H1 (cell line): ENCODE results near the gene SMG9. TPM values are rescaled to one million over a fixed set of nuclear protein-coding genes. Genes with fewer than 3 reads are reported as not detected.
A peak's percentile ranks its signal among the peaks of the same experiment; 100 is the strongest.

Source experiments
- CTCF ChIA-PET: fragments of 300-600 bp; sonication (Branson Sonifier 250); formaldehyde crosslinking; loops from one replicate; lab custom pipeline; 2021; ENCODE audit not compliant: partially characterized antibody; lab: Charles Lee
- POLR2A ChIA-PET: fragments of 300-600 bp; sonication (Branson Sonifier 250); formaldehyde crosslinking; loops from one replicate; lab custom pipeline; 2021; ENCODE audit warnings: inconsistent platforms; ENCODE audit not compliant: partially characterized antibody; lab: Charles Lee
- DNase-seq, 2 experiments: peaks; one replicate each; pipeline versions ENCODE4 v3.0.0 to v3.0.0-alpha.2; 2010 to 2022; ENCODE audit warnings: low spot score in 2 of 2, low read depth in 1 of 2, mixed read lengths in 1 of 2
- FAIRE-seq: peaks from 2 replicates; lab custom pipeline; 2011; peaks lifted over from hg19 to GRCh38; lab: Jason Lieb, UNC
- H2AFZ ChIP-seq: 2 replicates; pipeline ENCODE4 v1.8.1; 2012; ENCODE audit warnings: low read length, inconsistent platforms
- H2AK5ac ChIP-seq: 2 replicates; pipeline ENCODE4 v1.6.1; 2013; ENCODE audit warnings: low read depth, low read length
- H2BK120ac ChIP-seq: replicated peaks from 2 replicates; pipeline ENCODE3; 2013; ENCODE audit warnings: low read depth, low read length, inconsistent platforms
- H2BK12ac ChIP-seq: 2 replicates; pipeline ENCODE4 v1.6.1; 2013; ENCODE audit warnings: low read depth, low read length
- H2BK15ac ChIP-seq: 2 replicates; pipeline ENCODE4 v1.6.1; 2013; ENCODE audit warnings: low read length
- H2BK20ac ChIP-seq: 2 replicates; pipeline ENCODE4 v1.6.1; 2013; ENCODE audit warnings: low read length
- H2BK5ac ChIP-seq: 2 replicates; pipeline ENCODE4 v1.6.1; 2013; ENCODE audit warnings: low read depth, low read length
- H3K14ac ChIP-seq: 2 replicates; pipeline ENCODE4 v1.6.1; 2013; ENCODE audit warnings: inconsistent platforms; ENCODE audit not compliant: insufficient read length
- H3K18ac ChIP-seq: 2 replicates; pipeline ENCODE4 v1.6.1; 2013; ENCODE audit warnings: low read length; ENCODE audit errors: extremely low read depth
- H3K23ac ChIP-seq: 2 replicates; pipeline ENCODE4 v1.6.1; 2013; ENCODE audit warnings: inconsistent platforms; ENCODE audit not compliant: insufficient read length
- H3K23me2 ChIP-seq: 2 replicates; pipeline ENCODE4 v1.6.1; 2013; ENCODE audit warnings: low read depth, low read length
- H3K27ac ChIP-seq: 2 replicates; pipeline ENCODE4 v1.6.1; 2011; ENCODE audit warnings: low read depth, low read length, inconsistent platforms
- H3K27me3 ChIP-seq, 4 experiments: replicated peaks in 1 of 4; 1 replicate in 1 of 4; 2 replicates in 3 of 4; pipeline versions ENCODE4 v1.6.1 to v1.8.1; 2011 to 2013; ENCODE audit warnings: low read length in 3 of 4, mild to moderate bottlenecking in 3 of 4, inconsistent platforms in 2 of 4, mixed read lengths in 2 of 4, moderate library complexity in 1 of 4; ENCODE audit not compliant: control insufficient read depth in 3 of 4, insufficient read depth in 3 of 4; ENCODE audit errors: extremely low read depth in 1 of 4
- H3K36me3 ChIP-seq, 4 experiments: 2 replicates each; pipeline versions ENCODE4 v1.6.1 to v1.8.1; 2011 to 2013; ENCODE audit warnings: mild to moderate bottlenecking in 4 of 4, low read length in 3 of 4, moderate library complexity in 2 of 4, control low read depth in 1 of 4, inconsistent platforms in 1 of 4; ENCODE audit not compliant: insufficient read depth in 4 of 4, control insufficient read depth in 2 of 4
- H3K4ac ChIP-seq: replicated peaks from 2 replicates; pipeline ENCODE3; 2013; ENCODE audit warnings: low read length, low read depth, mixed read lengths, inconsistent platforms; ENCODE audit not compliant: insufficient read length
- H3K4me1 ChIP-seq, 4 experiments: replicated peaks in 1 of 4; 1 replicate in 1 of 4; 2 replicates in 3 of 4; pipeline versions ENCODE4 v1.6.1 to v1.8.1; 2011 to 2013; ENCODE audit warnings: low read length in 3 of 4, inconsistent platforms in 2 of 4, mixed read lengths in 1 of 4; ENCODE audit not compliant: insufficient read depth in 4 of 4, control insufficient read depth in 3 of 4
- H3K4me2 ChIP-seq, 2 experiments: 2 replicates each; pipeline versions ENCODE4 v1.6.1 to v1.8.1; 2011 to 2013; ENCODE audit warnings: low read depth in 2 of 2, low read length in 2 of 2, control low read depth in 1 of 2, inconsistent platforms in 1 of 2, mild to moderate bottlenecking in 1 of 2; ENCODE audit not compliant: insufficient read depth in 1 of 2
- H3K4me3 ChIP-seq, 4 experiments: fragments of 200-600, 300-600 bp in 1 of 4; sonication (generic), shearing (Covaris generic), sonication (Bioruptor Twin) in 1 of 4; 2 replicates each; pipeline versions ENCODE4 v1.5.1 to v1.8.1; 2011 to 2016; ENCODE audit warnings: low read length in 4 of 4, low read depth in 3 of 4, control low read depth in 2 of 4, inconsistent platforms in 2 of 4, mild to moderate bottlenecking in 2 of 4, mixed read lengths in 1 of 4, moderate library complexity in 1 of 4; ENCODE audit not compliant: insufficient read depth in 2 of 4; ENCODE audit errors: extremely low read depth in 1 of 4
- H3K56ac ChIP-seq: replicated peaks from 2 replicates; pipeline ENCODE3; 2013; ENCODE audit warnings: low read depth, mild to moderate bottlenecking, mixed read lengths, low read length, inconsistent platforms; ENCODE audit not compliant: insufficient read length
- H3K79me1 ChIP-seq: 2 replicates; pipeline ENCODE4 v1.6.1; 2013; ENCODE audit warnings: low read depth, low read length, control low read depth
- H3K79me2 ChIP-seq, 2 experiments: 2 replicates each; pipeline versions ENCODE4 v1.6.1 to v1.8.1; 2012 to 2013; ENCODE audit warnings: low read length in 2 of 2, mild to moderate bottlenecking in 2 of 2, inconsistent platforms in 1 of 2; ENCODE audit not compliant: insufficient read depth in 2 of 2, control insufficient read depth in 1 of 2
- H3K9ac ChIP-seq, 4 experiments: replicated peaks in 1 of 4; 1 replicate in 1 of 4; 2 replicates in 3 of 4; pipeline versions ENCODE4 v1.6.1 to v1.8.1; 2011 to 2013; ENCODE audit warnings: low read depth in 3 of 4, low read length in 3 of 4, control low read depth in 2 of 4, mild to moderate bottlenecking in 2 of 4, moderate library complexity in 2 of 4, inconsistent platforms in 1 of 4; ENCODE audit errors: extremely low read depth in 1 of 4
- H3K9me3 ChIP-seq, 2 experiments: 2 replicates each; pipeline versions ENCODE4 v1.6.1 to v1.8.1; 2012 to 2013; ENCODE audit warnings: mild to moderate bottlenecking in 2 of 2, moderate library complexity in 2 of 2, control low read depth in 1 of 2, inconsistent platforms in 1 of 2, low read depth in 1 of 2, low read length in 1 of 2, mixed read lengths in 1 of 2; ENCODE audit not compliant: insufficient read depth in 2 of 2
- H4K20me1 ChIP-seq, 2 experiments: replicated peaks in 1 of 2; 2 replicates each; pipeline versions ENCODE3 to v1.8.1; 2011 to 2013; ENCODE audit warnings: inconsistent platforms in 2 of 2, low read length in 2 of 2, mild to moderate bottlenecking in 1 of 2; ENCODE audit not compliant: insufficient read depth in 2 of 2, control insufficient read depth in 1 of 2
- H4K5ac ChIP-seq: 2 replicates; pipeline ENCODE4 v1.6.1; 2013; ENCODE audit warnings: low read length, low read depth, mixed read lengths, inconsistent platforms; ENCODE audit not compliant: insufficient read length
- H4K8ac ChIP-seq: 2 replicates; pipeline ENCODE4 v1.8.0; 2013; ENCODE audit warnings: mild to moderate bottlenecking, moderate library complexity, low read length, inconsistent platforms; ENCODE audit not compliant: insufficient read depth; ENCODE audit errors: extremely low read depth
- H4K91ac ChIP-seq: replicated peaks from 2 replicates; pipeline ENCODE3; 2013; ENCODE audit warnings: low read length, mixed read lengths, inconsistent platforms; ENCODE audit not compliant: insufficient read length
- BRCA1 ChIP-seq: IDR thresholded peaks from 2 replicates; pipeline ENCODE4 v1.6.1; 2012; ENCODE audit warnings: low read depth, low read length, improper control_type of control experiment
- E2F6 ChIP-seq: IDR thresholded peaks from 2 replicates; pipeline ENCODE4 v1.6.1; 2012; ENCODE audit warnings: inconsistent platforms
- KDM5A ChIP-seq: fragments of 200-600 bp; IDR thresholded peaks from 2 replicates; pipeline ENCODE4 v1.7.1; 2012; ENCODE audit warnings: mild to moderate bottlenecking, low read length, inconsistent platforms, mixed read lengths
- MAX ChIP-seq: IDR thresholded peaks from 2 replicates; pipeline ENCODE4 v1.6.1; 2012; ENCODE audit warnings: inconsistent platforms
- PHF8 ChIP-seq: fragments of 200-600 bp; sonication (generic); conservative IDR thresholded peaks from 2 replicates; pipeline ENCODE4 v1.7.1; 2012; ENCODE audit warnings: low read depth, mild to moderate bottlenecking, inconsistent platforms, low read length, moderate library complexity
- POLR2A ChIP-seq, 2 experiments: IDR thresholded peaks; 1 replicate in 1 of 2; 2 replicates in 1 of 2; pipeline ENCODE4 v1.6.1; 2011; ENCODE audit warnings: low read depth in 2 of 2, low read length in 2 of 2, mild to moderate bottlenecking in 2 of 2; ENCODE audit errors: control extremely low read depth in 1 of 2
- RBBP5 ChIP-seq: IDR thresholded peaks from 2 replicates; pipeline ENCODE4 v1.7.1; 2012; ENCODE audit warnings: low read depth, mild to moderate bottlenecking, inconsistent platforms, low read length, moderate library complexity, borderline replicate concordance
- SIN3A ChIP-seq, 2 experiments: IDR thresholded peaks in 1 of 2; conservative IDR thresholded peaks in 1 of 2; 2 replicates each; pipeline ENCODE4 v1.6.1; 2011 to 2012; ENCODE audit warnings: low read length in 2 of 2, improper control_type of control experiment in 1 of 2, low read depth in 1 of 2, mild to moderate bottlenecking in 1 of 2
- SRF ChIP-seq: IDR thresholded peaks from 2 replicates; pipeline ENCODE4 v1.6.1; 2011; ENCODE audit warnings: mild to moderate bottlenecking, low read depth, low read length, moderate library complexity
- TAF1 ChIP-seq: IDR thresholded peaks from 2 replicates; pipeline ENCODE4 v1.6.1; 2011; ENCODE audit warnings: mild to moderate bottlenecking, low read depth, low read length
- WGBS, 2 experiments: shearing (Covaris generic) in 1 of 2; methylation state at CpG; one replicate each; pipeline versions ENCODE4 v1.1.6 to v1.1.7; 2013 to 2015; ENCODE audit warnings: low lambda C conversion rate in 2 of 2, mixed read lengths in 2 of 2, inconsistent platforms in 1 of 2, low coverage in 1 of 2, missing lambda C conversion rate in 1 of 2; ENCODE audit not compliant: insufficient replicate concordance in 2 of 2, insufficient coverage in 1 of 2, insufficient read length in 1 of 2; ENCODE audit errors: extremely low coverage in 1 of 2, missing lambda C conversion rate in 1 of 2; 5-methylcytosine and 5-hydroxymethylcytosine counted together
- polyA plus RNA-seq, 7 experiments: library from polyadenylated mRNA; depleted of rRNA in 3 of 7; stranded (reverse) in 5 of 7; unstranded in 2 of 7; fragments of >200 nt in 5 of 7; fragments of 200-250 nt in 2 of 7; gene quantifications; 1 replicate in 5 of 7; 2 replicates in 1 of 7; 4 replicates in 1 of 7; pipeline versions ENCODE4 v1.2.1 to v1.2.3, GENCODE V29; 2011 to 2013; ENCODE audit warnings: missing spikeins in 2 of 7, mixed read lengths in 2 of 7
- total RNA-seq: library from RNA; stranded (reverse); fragmentation: NEBNext Ultra II Directional; extraction: Animal tissue kit (Norgen Biotek cat#: 25700); gene quantifications from 2 replicates; pipeline ENCODE4 v1.2.1, GENCODE V29; 2021

SMG9 gene
- total and polyA plus RNA-seq, 2 of the 8 experiments (the other 6 are each of a cell fraction or from before 2014, with no cell fraction given), result 20.4 to 28.7 TPM

GRCh38 chr19:43798546-43799409 is 44.0 kb upstream of the SMG9 start:
- Histone ChIP-seq H3K9me3 (no peaks in the 10 kb centered on the region), H3K23me2 (peaks cover 8% of the 10 kb centered on the region), H2AFZ (peak overlapping the region; percentile 92), H3K27me3 (peaks cover 4 to 36% (median 24%) of the 10 kb centered on the region in 4 experiments), H4K20me1 (peaks cover 0 to 3% of the 10 kb centered on the region in 2 experiments), H4K5ac (peak overlapping the region; percentile 13), H3K79me1 (no peaks in the 10 kb centered on the region), H2BK20ac (no peak overlapping the region), H3K14ac (no peak overlapping the region), H3K9ac (peak overlapping the region in 1 of 4 experiments; percentile 38; a peak in 3 of 7 replicates), H3K4me2 (peak overlapping the region; percentile 75 to 98), H4K8ac (peak overlapping the region; percentile 35), H3K79me2 (no peaks in the 10 kb centered on the region), H2BK120ac (no peak overlapping the region), H2BK12ac (peak overlapping the region; percentile 94; the same call in 1 of the 2 replicates), H4K91ac (peak overlapping the region; percentile 19), H3K18ac (peak overlapping the region; percentile 83), H2BK15ac (peak overlapping the region; percentile 81; the same call in 1 of the 2 replicates), H3K4ac (no peak overlapping the region), H3K56ac (no peak overlapping the region), H2BK5ac (no peak overlapping the region), H3K23ac (no peak overlapping the region), H3K4me3 (peak overlapping the region; percentile 58 to 69 (median 60)), H2AK5ac (no peak overlapping the region), H3K27ac (no peak overlapping the region), H3K4me1 (peaks cover 0 to 5% (median 3%) of the 10 kb centered on the region in 4 experiments; a peak in 5 of 7 replicates), H3K36me3 (no peaks in the 10 kb centered on the region)
- 10% methylated on average over 58 of the region's 70 CpGs; no CpG with 5 or more reads in 1 of the 2 experiments for WGBS, 2 experiments
- CTCF ChIA-PET, result interaction anchor here (0.6 to 1.3 kb wide), 6 partner anchors 11 to 152 kb away, joined by 4 to 5 read pairs (median 4); partner anchors contain the start of gene ZNF221
- peak in 1 of 2 experiments; percentile 79 for DNase-seq
- no peak for FAIRE-seq
- POLR2A ChIA-PET, result interaction anchor here (0.6 to 1.0 kb wide), 2 partner anchors 42 to 938 kb away, joined by 3 to 4 read pairs; no protein-coding TSS in a partner anchor
- TF ChIP-seq RBBP5 (peak; percentile 62; the same call in 1 of the 2 replicates), SRF (no peak), POLR2A (IDR thresholded peaks at IDR 0.05; ENCODE audit: control extremely low read depth in 1 of 2, low read depth in 2 of 2, low read length in 2 of 2) (peak in 1 of 2 experiments; percentile 37; a peak in 1 of 3 replicates), SIN3A (conservative IDR thresholded peaks at IDR 0.05 in 1 of 2, IDR thresholded peaks at IDR 0.05 in 1 of 2; ENCODE audit: low read depth in 1 of 2, low read length in 2 of 2) (0 out of 4 replicates have a peak, but pooled peaks have one; percentile 32 to 38), PHF8 (peak; percentile 20; the same call in 1 of the 2 replicates), KDM5A (no peak), MAX (peak; percentile 62), BRCA1 (no peak), TAF1 (0 out of 2 replicates have a peak, but pooled peaks have one; percentile 22), E2F6 (peak; percentile 71)
